H1 (cell line): ENCODE data around the gene SRRM5. TPM values are rescaled to one million over a fixed set of nuclear protein-coding genes. Genes with fewer than 3 reads are reported as not detected.

ENCODE experiments used
- CTCF ChIA-PET: fragments of 300-600 bp; sonication (Branson Sonifier 250); formaldehyde crosslinking; loops from one replicate; lab custom pipeline; 2021; ENCODE audit not compliant: partially characterized antibody; lab: Charles Lee
- POLR2A ChIA-PET: fragments of 300-600 bp; sonication (Branson Sonifier 250); formaldehyde crosslinking; loops from one replicate; lab custom pipeline; 2021; ENCODE audit warnings: inconsistent platforms; ENCODE audit not compliant: partially characterized antibody; lab: Charles Lee
- DNase-seq, 2 experiments: peaks; one replicate each; pipeline versions ENCODE4 v3.0.0 to v3.0.0-alpha.2; 2010 to 2022; ENCODE audit warnings: low spot score in 2 of 2, low read depth in 1 of 2, mixed read lengths in 1 of 2
- FAIRE-seq: peaks from 2 replicates; lab custom pipeline; 2011; peaks lifted over from hg19 to GRCh38; lab: Jason Lieb, UNC
- H2AFZ ChIP-seq: 2 replicates; pipeline ENCODE4 v1.8.1; 2012; ENCODE audit warnings: low read length, inconsistent platforms
- H2AK5ac ChIP-seq: 2 replicates; pipeline ENCODE4 v1.6.1; 2013; ENCODE audit warnings: low read depth, low read length
- H2BK120ac ChIP-seq: replicated peaks from 2 replicates; pipeline ENCODE3; 2013; ENCODE audit warnings: low read depth, low read length, inconsistent platforms
- H2BK12ac ChIP-seq: 2 replicates; pipeline ENCODE4 v1.6.1; 2013; ENCODE audit warnings: low read depth, low read length
- H2BK15ac ChIP-seq: 2 replicates; pipeline ENCODE4 v1.6.1; 2013; ENCODE audit warnings: low read length
- H2BK20ac ChIP-seq: 2 replicates; pipeline ENCODE4 v1.6.1; 2013; ENCODE audit warnings: low read length
- H2BK5ac ChIP-seq: 2 replicates; pipeline ENCODE4 v1.6.1; 2013; ENCODE audit warnings: low read depth, low read length
- H3K14ac ChIP-seq: 2 replicates; pipeline ENCODE4 v1.6.1; 2013; ENCODE audit warnings: inconsistent platforms; ENCODE audit not compliant: insufficient read length
- H3K18ac ChIP-seq: 2 replicates; pipeline ENCODE4 v1.6.1; 2013; ENCODE audit warnings: low read length; ENCODE audit errors: extremely low read depth
- H3K23ac ChIP-seq: 2 replicates; pipeline ENCODE4 v1.6.1; 2013; ENCODE audit warnings: inconsistent platforms; ENCODE audit not compliant: insufficient read length
- H3K23me2 ChIP-seq: 2 replicates; pipeline ENCODE4 v1.6.1; 2013; ENCODE audit warnings: low read depth, low read length
- H3K27ac ChIP-seq: 2 replicates; pipeline ENCODE4 v1.6.1; 2011; ENCODE audit warnings: low read depth, low read length, inconsistent platforms
- H3K27me3 ChIP-seq, 4 experiments: replicated peaks in 1 of 4; 1 replicate in 1 of 4; 2 replicates in 3 of 4; pipeline versions ENCODE4 v1.6.1 to v1.8.1; 2011 to 2013; ENCODE audit warnings: low read length in 3 of 4, mild to moderate bottlenecking in 3 of 4, inconsistent platforms in 2 of 4, mixed read lengths in 2 of 4, moderate library complexity in 1 of 4; ENCODE audit not compliant: control insufficient read depth in 3 of 4, insufficient read depth in 3 of 4; ENCODE audit errors: extremely low read depth in 1 of 4
- H3K36me3 ChIP-seq, 4 experiments: 2 replicates each; pipeline versions ENCODE4 v1.6.1 to v1.8.1; 2011 to 2013; ENCODE audit warnings: mild to moderate bottlenecking in 4 of 4, low read length in 3 of 4, moderate library complexity in 2 of 4, control low read depth in 1 of 4, inconsistent platforms in 1 of 4; ENCODE audit not compliant: insufficient read depth in 4 of 4, control insufficient read depth in 2 of 4
- H3K4ac ChIP-seq: replicated peaks from 2 replicates; pipeline ENCODE3; 2013; ENCODE audit warnings: low read length, low read depth, mixed read lengths, inconsistent platforms; ENCODE audit not compliant: insufficient read length
- H3K4me1 ChIP-seq, 4 experiments: replicated peaks in 1 of 4; 1 replicate in 1 of 4; 2 replicates in 3 of 4; pipeline versions ENCODE4 v1.6.1 to v1.8.1; 2011 to 2013; ENCODE audit warnings: low read length in 3 of 4, inconsistent platforms in 2 of 4, mixed read lengths in 1 of 4; ENCODE audit not compliant: insufficient read depth in 4 of 4, control insufficient read depth in 3 of 4
- H3K4me2 ChIP-seq, 2 experiments: 2 replicates each; pipeline versions ENCODE4 v1.6.1 to v1.8.1; 2011 to 2013; ENCODE audit warnings: low read depth in 2 of 2, low read length in 2 of 2, control low read depth in 1 of 2, inconsistent platforms in 1 of 2, mild to moderate bottlenecking in 1 of 2; ENCODE audit not compliant: insufficient read depth in 1 of 2
- H3K4me3 ChIP-seq, 4 experiments: fragments of 200-600, 300-600 bp in 1 of 4; sonication (generic), shearing (Covaris generic), sonication (Bioruptor Twin) in 1 of 4; 2 replicates each; pipeline versions ENCODE4 v1.5.1 to v1.8.1; 2011 to 2016; ENCODE audit warnings: low read length in 4 of 4, low read depth in 3 of 4, control low read depth in 2 of 4, inconsistent platforms in 2 of 4, mild to moderate bottlenecking in 2 of 4, mixed read lengths in 1 of 4, moderate library complexity in 1 of 4; ENCODE audit not compliant: insufficient read depth in 2 of 4; ENCODE audit errors: extremely low read depth in 1 of 4
- H3K56ac ChIP-seq: replicated peaks from 2 replicates; pipeline ENCODE3; 2013; ENCODE audit warnings: low read depth, mild to moderate bottlenecking, mixed read lengths, low read length, inconsistent platforms; ENCODE audit not compliant: insufficient read length
- H3K79me1 ChIP-seq: 2 replicates; pipeline ENCODE4 v1.6.1; 2013; ENCODE audit warnings: low read depth, low read length, control low read depth
- H3K79me2 ChIP-seq, 2 experiments: 2 replicates each; pipeline versions ENCODE4 v1.6.1 to v1.8.1; 2012 to 2013; ENCODE audit warnings: low read length in 2 of 2, mild to moderate bottlenecking in 2 of 2, inconsistent platforms in 1 of 2; ENCODE audit not compliant: insufficient read depth in 2 of 2, control insufficient read depth in 1 of 2
- H3K9ac ChIP-seq, 4 experiments: replicated peaks in 1 of 4; 1 replicate in 1 of 4; 2 replicates in 3 of 4; pipeline versions ENCODE4 v1.6.1 to v1.8.1; 2011 to 2013; ENCODE audit warnings: low read depth in 3 of 4, low read length in 3 of 4, control low read depth in 2 of 4, mild to moderate bottlenecking in 2 of 4, moderate library complexity in 2 of 4, inconsistent platforms in 1 of 4; ENCODE audit errors: extremely low read depth in 1 of 4
- H3K9me3 ChIP-seq, 2 experiments: 2 replicates each; pipeline versions ENCODE4 v1.6.1 to v1.8.1; 2012 to 2013; ENCODE audit warnings: mild to moderate bottlenecking in 2 of 2, moderate library complexity in 2 of 2, control low read depth in 1 of 2, inconsistent platforms in 1 of 2, low read depth in 1 of 2, low read length in 1 of 2, mixed read lengths in 1 of 2; ENCODE audit not compliant: insufficient read depth in 2 of 2
- H4K20me1 ChIP-seq, 2 experiments: replicated peaks in 1 of 2; 2 replicates each; pipeline versions ENCODE3 to v1.8.1; 2011 to 2013; ENCODE audit warnings: inconsistent platforms in 2 of 2, low read length in 2 of 2, mild to moderate bottlenecking in 1 of 2; ENCODE audit not compliant: insufficient read depth in 2 of 2, control insufficient read depth in 1 of 2
- H4K5ac ChIP-seq: 2 replicates; pipeline ENCODE4 v1.6.1; 2013; ENCODE audit warnings: low read length, low read depth, mixed read lengths, inconsistent platforms; ENCODE audit not compliant: insufficient read length
- H4K8ac ChIP-seq: 2 replicates; pipeline ENCODE4 v1.8.0; 2013; ENCODE audit warnings: mild to moderate bottlenecking, moderate library complexity, low read length, inconsistent platforms; ENCODE audit not compliant: insufficient read depth; ENCODE audit errors: extremely low read depth
- H4K91ac ChIP-seq: replicated peaks from 2 replicates; pipeline ENCODE3; 2013; ENCODE audit warnings: low read length, mixed read lengths, inconsistent platforms; ENCODE audit not compliant: insufficient read length
- ATF2 ChIP-seq: IDR thresholded peaks from 2 replicates; pipeline ENCODE4 v1.6.1; 2012; ENCODE audit warnings: low read length, inconsistent platforms
- ATF3 ChIP-seq: IDR thresholded peaks from 2 replicates; pipeline ENCODE4 v1.6.1; 2011; ENCODE audit warnings: low read depth, mild to moderate bottlenecking, low read length; ENCODE audit not compliant: insufficient read depth
- BACH1 ChIP-seq: IDR thresholded peaks from 2 replicates; pipeline ENCODE4 v1.6.1; 2012; ENCODE audit warnings: low read length, improper control_type of control experiment
- BCL11A ChIP-seq, 2 experiments: IDR thresholded peaks; one replicate each; pipeline ENCODE4 v1.6.1; 2011; ENCODE audit warnings: low read depth in 2 of 2, low read length in 2 of 2, mild to moderate bottlenecking in 2 of 2
- CEBPB ChIP-seq: IDR thresholded peaks from 2 replicates; pipeline ENCODE4 v1.6.1; 2012; ENCODE audit warnings: low read depth, low read length
- EZH2 ChIP-seq: fragments of 200-600 bp; sonication (generic); IDR thresholded peaks from 2 replicates; pipeline ENCODE4 v1.7.1; 2012; ENCODE audit warnings: low read depth, mild to moderate bottlenecking, moderate library complexity, low read length, inconsistent platforms; ENCODE audit not compliant: severe bottlenecking
- GABPA ChIP-seq: IDR thresholded peaks from 2 replicates; pipeline ENCODE4 v1.6.1; 2011; ENCODE audit warnings: mild to moderate bottlenecking, low read length, moderate library complexity, borderline replicate concordance; ENCODE audit not compliant: insufficient read depth
- GTF2F1 ChIP-seq: IDR thresholded peaks from 2 replicates; pipeline ENCODE4 v1.6.1; 2012; ENCODE audit warnings: low read depth, low read length, improper control_type of control experiment, borderline replicate concordance
- SP4 ChIP-seq: IDR thresholded peaks from 2 replicates; pipeline ENCODE4 v1.6.1; 2012; ENCODE audit warnings: low read length, inconsistent platforms
- SUZ12 ChIP-seq: fragments of 200-600 bp; sonication (generic); IDR thresholded peaks from 2 replicates; pipeline ENCODE4 v1.6.1; 2012; ENCODE audit warnings: mild to moderate bottlenecking, inconsistent platforms, low read length, moderate library complexity, mixed read lengths
- TAF1 ChIP-seq: IDR thresholded peaks from 2 replicates; pipeline ENCODE4 v1.6.1; 2011; ENCODE audit warnings: mild to moderate bottlenecking, low read depth, low read length
- YY1 ChIP-seq: IDR thresholded peaks from 2 replicates; pipeline ENCODE4 v1.6.1; 2011; ENCODE audit warnings: low read depth, mild to moderate bottlenecking, low read length
- WGBS, 2 experiments: shearing (Covaris generic) in 1 of 2; methylation state at CpG; one replicate each; pipeline versions ENCODE4 v1.1.6 to v1.1.7; 2013 to 2015; ENCODE audit warnings: low lambda C conversion rate in 2 of 2, mixed read lengths in 2 of 2, inconsistent platforms in 1 of 2, low coverage in 1 of 2, missing lambda C conversion rate in 1 of 2; ENCODE audit not compliant: insufficient replicate concordance in 2 of 2, insufficient coverage in 1 of 2, insufficient read length in 1 of 2; ENCODE audit errors: extremely low coverage in 1 of 2, missing lambda C conversion rate in 1 of 2; 5-methylcytosine and 5-hydroxymethylcytosine counted together
- polyA plus RNA-seq, 7 experiments: library from polyadenylated mRNA; depleted of rRNA in 3 of 7; stranded (reverse) in 5 of 7; unstranded in 2 of 7; fragments of >200 nt in 5 of 7; fragments of 200-250 nt in 2 of 7; gene quantifications; 1 replicate in 5 of 7; 2 replicates in 1 of 7; 4 replicates in 1 of 7; pipeline versions ENCODE4 v1.2.1 to v1.2.3, GENCODE V29; 2011 to 2013; ENCODE audit warnings: missing spikeins in 2 of 7, mixed read lengths in 2 of 7
- total RNA-seq: library from RNA; stranded (reverse); fragmentation: NEBNext Ultra II Directional; extraction: Animal tissue kit (Norgen Biotek cat#: 25700); gene quantifications from 2 replicates; pipeline ENCODE4 v1.2.1, GENCODE V29; 2021

Gene SRRM5
- total and polyA plus RNA-seq, 2 of the 8 experiments (the other 6 are each of a cell fraction or from before 2014, with no cell fraction given), result 0.06 to 0.11 TPM

- Histone ChIP-seq H3K23me2 (peaks cover 12% of the 10 kb centered on the region; the same call in 1 of the 2 replicates), H3K36me3 (peaks cover 0 to 17% (median 10%) of the 10 kb centered on the region in 4 experiments; a peak in 7 of 8 replicates), H2BK12ac (no peak overlapping the region), H3K23ac (no peak overlapping the region), H3K27ac (no peak overlapping the region), H2BK120ac (no peak overlapping the region), H2AFZ (no peak overlapping the region), H3K79me1 (no peaks in the 10 kb centered on the region; the same call in 1 of the 2 replicates), H4K91ac (no peak overlapping the region), H3K9ac (no peak overlapping the region), H3K4me3 (no peak overlapping the region), H4K8ac (no peak overlapping the region), H3K56ac (no peak overlapping the region), H3K4me1 (peaks cover 0 to 11% (median 6%) of the 10 kb centered on the region in 4 experiments; a peak in 5 of 7 replicates), H3K79me2 (no peaks in the 10 kb centered on the region), H2AK5ac (no peak overlapping the region), H2BK5ac (no peak overlapping the region), H3K18ac (no peak overlapping the region), H4K20me1 (peaks cover 0 to 3% of the 10 kb centered on the region in 2 experiments), H3K4me2 (no peak overlapping the region), H4K5ac (no peak overlapping the region), H2BK20ac (no peak overlapping the region), H2BK15ac (no peak overlapping the region), H3K27me3 (no peaks in the 10 kb centered on the region), H3K14ac (no peak overlapping the region), H3K4ac (no peak overlapping the region), H3K9me3 (no peaks in the 10 kb centered on the region)
- CTCF ChIA-PET, result interaction anchor here (3.1 to 3.3 kb wide), 2 partner anchors 12 to 70 kb away, joined by 12 to 28 read pairs; no protein-coding TSS in a partner anchor
- FAIRE-seq (no peak), DNase-seq (no peak)
- WGBS, 2 experiments, result 81% methylated on average over 7 of the region's 7 CpGs; no CpG with 5 or more reads in 1 of the 2 experiments
- POLR2A ChIA-PET, result no interaction called here
- TF ChIP-seq ATF3, result no peak
- TF ChIP-seq GTF2F1, result no peak
- TF ChIP-seq GABPA, result no peak
- no peak for TF ChIP-seq SUZ12
- no peak for TF ChIP-seq EZH2
- TF ChIP-seq BCL11A (IDR thresholded peaks at IDR 0.05; ENCODE audit: low read depth in 2 of 2, low read length in 2 of 2), result no peak
- TF ChIP-seq ATF2, result no peak
- no peak for TF ChIP-seq CEBPB
- TF ChIP-seq YY1, result no peak
- TF ChIP-seq BACH1, result no peak
- no peak for TF ChIP-seq TAF1
- TF ChIP-seq SP4, result no peak
Measured at GRCh38 chr19:43664018-43664417, 52.1 kb downstream of the SRRM5 start.
